CD1c-positive myeloid dendritic cell (primary cell): ENCODE measurements around the gene CENPF.
"Not testable (repeated sequence)": the region's sequence is repeated elsewhere in the genome, so short reads cannot be mapped to it uniquely, and the experiment has no call there.

Source experiments
- DNase-seq: peaks from one replicate; pipeline ENCODE4 v3.0.0-alpha.2; 2016; ENCODE audit errors: extremely low spot score

CENPF gene

GRCh38 chr1:214658785-214659184, 55.8 kb downstream of the CENPF start:
- no peak for DNase-seq

- DNase-seq, result no peak
Measured at GRCh38 chr1:214660190-214660589, 57.2 kb downstream of the CENPF start.

GRCh38 chr1:214660900-214661299, 57.9 kb downstream of the CENPF start:
- no peak for DNase-seq

- DNase-seq, result no peak
Measured at GRCh38 chr1:214662223-214662785, 59.3 kb downstream of the CENPF start.

GRCh38 chr1:214664651-214665433, 61.8 kb downstream of the CENPF start:
- DNase-seq, result no peak

GRCh38 chr1:214665606-214666110, 62.7 kb downstream of the CENPF start:
- DNase-seq, result no peak

GRCh38 chr1:214666674-214667073, 63.7 kb downstream of the CENPF start:
- DNase-seq, result no peak

- DNase-seq, result no peak
Measured at GRCh38 chr1:214670098-214670497, 67.1 kb downstream of the CENPF start.

GRCh38 chr1:214673029-214673428, 70.0 kb downstream of the CENPF start:
- DNase-seq, result not testable (repeated sequence)

- no peak for DNase-seq
Measured at GRCh38 chr1:214673576-214673975, 70.6 kb downstream of the CENPF start.

GRCh38 chr1:214675524-214675923, 72.5 kb downstream of the CENPF start:
- not testable (repeated sequence) for DNase-seq

GRCh38 chr1:214676747-214677146, 73.8 kb downstream of the CENPF start:
- DNase-seq, result no peak

- no peak for DNase-seq
Measured at GRCh38 chr1:214677945-214678344, 75.0 kb downstream of the CENPF start.

- DNase-seq, result no peak
Measured at GRCh38 chr1:214678386-214678785, 75.4 kb downstream of the CENPF start.

GRCh38 chr1:214683621-214684020, 80.6 kb downstream of the CENPF start:
- DNase-seq, result no peak

GRCh38 chr1:214685906-214686305, 82.9 kb downstream of the CENPF start:
- DNase-seq, result no peak

- DNase-seq, result no peak
Measured at GRCh38 chr1:214686497-214686896, 83.5 kb downstream of the CENPF start.

- DNase-seq, result no peak
Measured at GRCh38 chr1:214688891-214689290, 85.9 kb downstream of the CENPF start.

GRCh38 chr1:214694769-214695168, 91.8 kb downstream of the CENPF start:
- DNase-seq, result no peak

GRCh38 chr1:214698559-214698958, 95.6 kb downstream of the CENPF start:
- no peak for DNase-seq

GRCh38 chr1:214700437-214700836, 97.4 kb downstream of the CENPF start:
- DNase-seq, result no peak

GRCh38 chr1:214702556-214702955, 99.6 kb downstream of the CENPF start:
- DNase-seq, result no peak

GRCh38 chr1:214707306-214708087, 104.5 kb downstream of the CENPF start:
- DNase-seq, result no peak
